HG02642 (cell line): Measurements from ENCODE around the gene IGSF21.
"Not testable (repeated sequence)": the region's sequence is repeated elsewhere in the genome, so short reads cannot be mapped to it uniquely, and the experiment has no call there.

Experiments used
- ATAC-seq: cut with Tn5 transposase; IDR thresholded peaks from one replicate; pipeline ENCODE4 v1.9.1; 2021; ENCODE audit warnings: mild to moderate bottlenecking; ENCODE audit not compliant: unreplicated experiment, poor library complexity

The IGSF21 gene

GRCh38 chr1:18411820-18412641, 304.4 kb downstream of the IGSF21 start:
- no peak for ATAC-seq

GRCh38 chr1:18412882-18413353, 305.3 kb downstream of the IGSF21 start:
- no peak for ATAC-seq

- no peak for ATAC-seq
Measured at GRCh38 chr1:18413541-18414305, 306.1 kb downstream of the IGSF21 start.

- no peak for ATAC-seq
Measured at GRCh38 chr1:18414321-18414720, 306.7 kb downstream of the IGSF21 start.

GRCh38 chr1:18414872-18415447, 307.4 kb downstream of the IGSF21 start:
- no peak for ATAC-seq

- ATAC-seq = no peak
Measured at GRCh38 chr1:18415448-18416027, 307.9 kb downstream of the IGSF21 start.

GRCh38 chr1:18416126-18416525, 308.5 kb downstream of the IGSF21 start:
- not testable (repeated sequence) for ATAC-seq

- ATAC-seq = no peak
Measured at GRCh38 chr1:18417316-18418269, 310.0 kb downstream of the IGSF21 start.

- ATAC-seq = no peak
Measured at GRCh38 chr1:18419113-18419844, 311.7 kb downstream of the IGSF21 start.

GRCh38 chr1:18419845-18420184, 312.2 kb downstream of the IGSF21 start:
- ATAC-seq = no peak

- ATAC-seq = no peak
Measured at GRCh38 chr1:18422076-18422777, 314.6 kb downstream of the IGSF21 start.

GRCh38 chr1:18422954-18423353, 315.4 kb downstream of the IGSF21 start:
- ATAC-seq = no peak

- no peak for ATAC-seq
Measured at GRCh38 chr1:18426580-18426979, 319.0 kb downstream of the IGSF21 start.
